GM12878 (cell line): Measurements from ENCODE around the gene OR4F6.

Experiments used
- BCL11A ChIP-seq: IDR thresholded peaks from 2 replicates; pipeline ENCODE4 v1.6.1; 2011; ENCODE audit warnings: low read depth, low read length
- EP300 ChIP-seq, 2 experiments: fragments of 150-350 bp in 1 of 2; IDR thresholded peaks; 2 replicates each; pipeline ENCODE4 v1.6.1; 2011 to 2012; ENCODE audit warnings: low read depth in 2 of 2, low read length in 2 of 2, borderline replicate concordance in 1 of 2, improper control_type of control experiment in 1 of 2, inconsistent platforms in 1 of 2; ENCODE audit not compliant: control insufficient read depth in 1 of 2
- JUNB ChIP-seq: IDR thresholded peaks from 2 replicates; pipeline ENCODE4 v1.6.1; 2016; ENCODE audit warnings: antibody characterized with exemption, mild to moderate bottlenecking
- KDM1A ChIP-seq: fragments of 200-600 bp; sonication (generic); IDR thresholded peaks from 2 replicates; pipeline ENCODE4 v1.6.1; 2016; ENCODE audit warnings: borderline replicate concordance
- MEF2A ChIP-seq: IDR thresholded peaks from 2 replicates; pipeline ENCODE4 v1.6.1; 2011; ENCODE audit warnings: low read depth, mild to moderate bottlenecking, low read length, moderate library complexity; ENCODE audit not compliant: insufficient read depth
- NFIC ChIP-seq: IDR thresholded peaks from 2 replicates; pipeline ENCODE4 v1.6.1; 2012; ENCODE audit warnings: low read depth, mild to moderate bottlenecking, inconsistent platforms, low read length, moderate library complexity
- NR2C2 ChIP-seq: IDR thresholded peaks from 2 replicates; pipeline ENCODE4 v1.6.1; 2011; ENCODE audit warnings: borderline replicate concordance, low read depth; ENCODE audit not compliant: control insufficient read depth, insufficient read length
- PML ChIP-seq: IDR thresholded peaks from 2 replicates; pipeline ENCODE4 v1.6.1; 2012; ENCODE audit warnings: low read length, inconsistent platforms
- RFX5 ChIP-seq: IDR thresholded peaks from 2 replicates; pipeline ENCODE4 v1.6.1; 2011; ENCODE audit warnings: low read depth, low read length, improper control_type of control experiment
- SRF ChIP-seq, 2 experiments: IDR thresholded peaks; 2 replicates each; pipeline ENCODE4 v1.6.1; 2011; ENCODE audit warnings: low read depth in 2 of 2, low read length in 2 of 2, mild to moderate bottlenecking in 1 of 2, moderate library complexity in 1 of 2
- TF ChIP-seq, protein P1 (sequence below), 3 experiments: IDR thresholded peaks in 2 of 3; conservative IDR thresholded peaks in 1 of 3; 2 replicates each; pipeline ENCODE4 v1.5.1; 2011; ENCODE audit warnings: low read depth in 3 of 3, low read length in 3 of 3, mild to moderate bottlenecking in 3 of 3, control low read depth in 2 of 3, moderate library complexity in 2 of 3, inconsistent platforms in 1 of 3, mixed read lengths in 1 of 3; ENCODE audit not compliant: control insufficient read depth in 2 of 3, insufficient read depth in 1 of 3; ENCODE audit errors: extremely low read depth in 1 of 3

DNA sequence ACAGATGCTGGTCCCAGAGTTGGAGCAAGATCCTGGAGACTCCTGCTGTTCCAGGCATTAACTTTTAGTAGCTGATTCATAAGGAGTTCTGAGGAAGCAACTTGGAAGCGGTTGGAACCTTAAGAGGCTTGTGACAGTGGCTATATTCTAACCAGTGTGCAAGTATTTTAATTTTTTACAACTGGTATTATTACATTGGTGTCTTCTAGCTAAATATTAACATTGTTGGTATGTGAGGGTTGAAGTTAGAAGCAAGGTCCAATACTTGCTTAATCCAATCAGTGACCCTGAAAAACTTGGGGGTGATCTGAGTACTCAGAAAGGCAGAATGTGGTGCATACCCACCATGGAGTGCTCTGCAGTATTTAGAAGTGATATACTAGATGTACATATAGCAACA lies 7.1 kb downstream of the OR4F6 start:
- TF ChIP-seq SRF (IDR thresholded peaks at IDR 0.05; ENCODE audit: low read depth in 2 of 2, low read length in 2 of 2) (no peak), EP300 (IDR thresholded peaks at IDR 0.05; ENCODE audit: borderline replicate concordance in 1 of 2, control insufficient read depth in 1 of 2, low read depth in 2 of 2, low read length in 2 of 2) (no peak), NR2C2 (no peak), BCL11A (no peak), KDM1A (no peak), RFX5 (no peak), MEF2A (no peak), PML (no peak), JUNB (no peak), NFIC (no peak)
- TF ChIP-seq, protein P1, sequence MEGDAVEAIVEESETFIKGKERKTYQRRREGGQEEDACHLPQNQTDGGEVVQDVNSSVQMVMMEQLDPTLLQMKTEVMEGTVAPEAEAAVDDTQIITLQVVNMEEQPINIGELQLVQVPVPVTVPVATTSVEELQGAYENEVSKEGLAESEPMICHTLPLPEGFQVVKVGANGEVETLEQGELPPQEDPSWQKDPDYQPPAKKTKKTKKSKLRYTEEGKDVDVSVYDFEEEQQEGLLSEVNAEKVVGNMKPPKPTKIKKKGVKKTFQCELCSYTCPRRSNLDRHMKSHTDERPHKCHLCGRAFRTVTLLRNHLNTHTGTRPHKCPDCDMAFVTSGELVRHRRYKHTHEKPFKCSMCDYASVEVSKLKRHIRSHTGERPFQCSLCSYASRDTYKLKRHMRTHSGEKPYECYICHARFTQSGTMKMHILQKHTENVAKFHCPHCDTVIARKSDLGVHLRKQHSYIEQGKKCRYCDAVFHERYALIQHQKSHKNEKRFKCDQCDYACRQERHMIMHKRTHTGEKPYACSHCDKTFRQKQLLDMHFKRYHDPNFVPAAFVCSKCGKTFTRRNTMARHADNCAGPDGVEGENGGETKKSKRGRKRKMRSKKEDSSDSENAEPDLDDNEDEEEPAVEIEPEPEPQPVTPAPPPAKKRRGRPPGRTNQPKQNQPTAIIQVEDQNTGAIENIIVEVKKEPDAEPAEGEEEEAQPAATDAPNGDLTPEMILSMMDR (IDR thresholded peaks at IDR 0.05 in 2 of 3, conservative IDR thresholded peaks at IDR 0.05 in 1 of 3; ENCODE audit: control insufficient read depth in 2 of 3, extremely low read depth in 1 of 3, insufficient read depth in 1 of 3, low read depth in 3 of 3, low read length in 3 of 3): no peak
